Measurements from ENCODE around the gene RPTOR. TPM values are rescaled to one million over a fixed set of nuclear protein-coding genes. Genes with fewer than 3 reads are reported as not detected.

The RPTOR gene
- polyA plus RNA-seq, 1 donor (not counting 4 experiments of a cell fraction or from before 2014, with no cell fraction given), result 4.0 TPM

DNA sequence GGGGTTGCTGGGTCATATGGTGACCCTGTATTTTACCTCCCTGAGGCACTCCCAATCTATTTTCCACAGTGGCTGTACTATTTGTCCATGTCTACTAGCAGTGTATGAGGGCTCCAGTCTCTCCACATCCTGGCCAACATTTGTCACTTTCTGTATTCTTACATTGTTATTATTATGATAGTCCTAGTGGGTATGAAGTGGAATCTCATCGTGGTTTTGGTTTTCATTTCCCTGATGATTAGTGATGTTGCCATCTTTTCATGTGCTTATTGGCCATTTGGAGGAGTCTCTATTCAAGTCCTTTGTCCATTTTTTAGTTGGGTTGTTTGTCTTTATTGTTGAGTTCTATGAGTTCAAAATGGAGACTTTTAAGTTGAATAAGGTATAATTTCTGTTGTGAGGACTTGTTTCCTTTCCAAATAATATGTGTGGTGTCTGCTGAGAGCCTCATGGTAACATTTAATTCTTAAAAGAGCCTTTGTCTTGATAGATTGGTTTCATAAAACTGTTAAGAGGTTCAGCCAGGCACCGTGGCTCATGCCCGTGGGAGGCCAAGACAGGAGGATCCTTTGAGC lies 108.2 kb downstream of the RPTOR start:
- H3K4me1 ChIP-seq (ENCODE audit: control insufficient read depth, extremely low read depth, insufficient read depth, low read length), result peaks cover 14% of the 10 kb centered on the region
- DNase-seq (ENCODE audit: low read depth, low spot score), result no peak
- peaks cover 57% of the 10 kb centered on the region for H3K79me2 ChIP-seq (ENCODE audit: control insufficient read depth, insufficient read depth, low read length)
- H3K4me3 ChIP-seq (ENCODE audit: control insufficient read depth in 2 of 3, extremely low read depth in 1 of 3, insufficient read depth in 2 of 3, low read depth in 1 of 3, low read length in 3 of 3), result no peak overlapping the region
- TF ChIP-seq, protein P1, sequence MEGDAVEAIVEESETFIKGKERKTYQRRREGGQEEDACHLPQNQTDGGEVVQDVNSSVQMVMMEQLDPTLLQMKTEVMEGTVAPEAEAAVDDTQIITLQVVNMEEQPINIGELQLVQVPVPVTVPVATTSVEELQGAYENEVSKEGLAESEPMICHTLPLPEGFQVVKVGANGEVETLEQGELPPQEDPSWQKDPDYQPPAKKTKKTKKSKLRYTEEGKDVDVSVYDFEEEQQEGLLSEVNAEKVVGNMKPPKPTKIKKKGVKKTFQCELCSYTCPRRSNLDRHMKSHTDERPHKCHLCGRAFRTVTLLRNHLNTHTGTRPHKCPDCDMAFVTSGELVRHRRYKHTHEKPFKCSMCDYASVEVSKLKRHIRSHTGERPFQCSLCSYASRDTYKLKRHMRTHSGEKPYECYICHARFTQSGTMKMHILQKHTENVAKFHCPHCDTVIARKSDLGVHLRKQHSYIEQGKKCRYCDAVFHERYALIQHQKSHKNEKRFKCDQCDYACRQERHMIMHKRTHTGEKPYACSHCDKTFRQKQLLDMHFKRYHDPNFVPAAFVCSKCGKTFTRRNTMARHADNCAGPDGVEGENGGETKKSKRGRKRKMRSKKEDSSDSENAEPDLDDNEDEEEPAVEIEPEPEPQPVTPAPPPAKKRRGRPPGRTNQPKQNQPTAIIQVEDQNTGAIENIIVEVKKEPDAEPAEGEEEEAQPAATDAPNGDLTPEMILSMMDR (optimal IDR thresholded peaks at IDR 0.05 in 1 of 3, IDR thresholded peaks at IDR 0.05 in 1 of 3, conservative IDR thresholded peaks at IDR 0.05 in 1 of 3; ENCODE audit: extremely low read depth in 1 of 3, insufficient read depth in 2 of 3, low read length in 3 of 3), result no peak
- no peak for TF ChIP-seq EZH2 (IDR thresholded peaks at IDR 0.05; ENCODE audit: low read length)
- H2AFZ ChIP-seq (ENCODE audit: control insufficient read depth, low read length), result no peak overlapping the region
- H3K36me3 ChIP-seq (ENCODE audit: control insufficient read depth in 2 of 2, extremely low read depth in 1 of 2, insufficient read depth in 2 of 2, low read length in 2 of 2), result peaks cover 0 to 2% of the 10 kb centered on the region in 2 experiments
- no peak for FAIRE-seq
- no peaks in the 10 kb centered on the region for H3K27me3 ChIP-seq (ENCODE audit: control insufficient read depth, extremely low read depth, insufficient read depth, low read length)
- no peaks in the 10 kb centered on the region for H4K20me1 ChIP-seq (ENCODE audit: control insufficient read depth, extremely low read depth, insufficient read depth, low read length)
- no peak overlapping the region for H3K27ac ChIP-seq (ENCODE audit: control insufficient read depth, insufficient read depth, low read length)
- no peak overlapping the region for H3K9ac ChIP-seq (ENCODE audit: control insufficient read depth, extremely low read depth, insufficient read depth, low read length)
- dilution Hi-C loops (cut with MboI; ENCODE audit: extremely low pct_ligation_motif_present, low sequenced_read_pairs), result no loop called here
- no peak overlapping the region for H3K4me2 ChIP-seq (ENCODE audit: control insufficient read depth, extremely low read depth, insufficient read depth, low read depth, low read length)
- peaks cover 3% of the 10 kb centered on the region for H3K9me1 ChIP-seq (ENCODE audit: control insufficient read depth, extremely low read depth, insufficient read depth, low read length)
- no peaks in the 10 kb centered on the region for H3K9me3 ChIP-seq (ENCODE audit: control insufficient read depth, low read depth, low read length)

DNA sequence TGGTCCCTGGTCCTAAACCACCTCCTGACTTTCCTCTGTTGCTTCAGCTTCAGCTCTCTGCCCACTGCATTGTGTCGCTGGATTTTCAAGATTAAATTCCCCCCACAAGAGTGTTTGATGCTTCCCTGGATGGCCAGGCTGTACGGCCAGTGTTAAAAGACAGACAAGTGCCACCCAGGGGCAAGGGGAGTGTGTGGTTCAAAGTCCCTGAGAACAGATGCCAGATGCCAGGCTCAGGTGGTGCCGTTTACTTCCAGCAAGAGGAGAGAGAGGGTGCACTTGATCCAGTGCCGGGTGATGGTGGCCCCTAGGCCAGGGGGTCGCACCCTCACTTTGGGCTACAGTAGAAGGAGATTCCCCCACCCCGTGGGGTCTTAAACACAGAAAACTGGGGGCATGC lies 109.2 kb downstream of the RPTOR start:
- H4K20me1 ChIP-seq (ENCODE audit: control insufficient read depth, extremely low read depth, insufficient read depth, low read length), result no peaks in the 10 kb centered on the region
- no peak for FAIRE-seq

More for the DNA sequence above, 109.2 kb downstream of the RPTOR start:
- H3K27me3 ChIP-seq (ENCODE audit: control insufficient read depth, extremely low read depth, insufficient read depth, low read length), result no peaks in the 10 kb centered on the region
- TF ChIP-seq, protein P1 (optimal IDR thresholded peaks at IDR 0.05 in 1 of 3, IDR thresholded peaks at IDR 0.05 in 1 of 3, conservative IDR thresholded peaks at IDR 0.05 in 1 of 3; ENCODE audit: extremely low read depth in 1 of 3, insufficient read depth in 2 of 3, low read length in 3 of 3), result no peak
- no peak for TF ChIP-seq EZH2 (IDR thresholded peaks at IDR 0.05; ENCODE audit: low read length)
- peaks cover 0 to 2% of the 10 kb centered on the region in 2 experiments for H3K36me3 ChIP-seq (ENCODE audit: control insufficient read depth in 2 of 2, extremely low read depth in 1 of 2, insufficient read depth in 2 of 2, low read length in 2 of 2)
- peaks cover 14% of the 10 kb centered on the region for H3K4me1 ChIP-seq (ENCODE audit: control insufficient read depth, extremely low read depth, insufficient read depth, low read length)
- no peaks in the 10 kb centered on the region for H3K9me3 ChIP-seq (ENCODE audit: control insufficient read depth, low read depth, low read length)
- dilution Hi-C loops (cut with MboI; ENCODE audit: extremely low pct_ligation_motif_present, low sequenced_read_pairs), result no loop called here
- H3K4me2 ChIP-seq (ENCODE audit: control insufficient read depth, extremely low read depth, insufficient read depth, low read depth, low read length), result no peak overlapping the region
- peaks cover 59% of the 10 kb centered on the region for H3K79me2 ChIP-seq (ENCODE audit: control insufficient read depth, insufficient read depth, low read length)
- H3K9ac ChIP-seq (ENCODE audit: control insufficient read depth, extremely low read depth, insufficient read depth, low read length), result no peak overlapping the region
- H3K4me3 ChIP-seq (ENCODE audit: control insufficient read depth in 2 of 3, extremely low read depth in 1 of 3, insufficient read depth in 2 of 3, low read depth in 1 of 3, low read length in 3 of 3), result no peak overlapping the region
- no peak overlapping the region for H2AFZ ChIP-seq (ENCODE audit: control insufficient read depth, low read length)
- peaks cover 3% of the 10 kb centered on the region for H3K9me1 ChIP-seq (ENCODE audit: control insufficient read depth, extremely low read depth, insufficient read depth, low read length)
- no peak for DNase-seq (ENCODE audit: low read depth, low spot score)
- no peak overlapping the region for H3K27ac ChIP-seq (ENCODE audit: control insufficient read depth, insufficient read depth, low read length)

All from keratinocyte (primary cell).